ENCODE measurements around the gene SGMS1.
"Not testable (repeated sequence)": the region's sequence is repeated elsewhere in the genome, so short reads cannot be mapped to it uniquely, and the experiment has no call there.

SGMS1 gene

DNA sequence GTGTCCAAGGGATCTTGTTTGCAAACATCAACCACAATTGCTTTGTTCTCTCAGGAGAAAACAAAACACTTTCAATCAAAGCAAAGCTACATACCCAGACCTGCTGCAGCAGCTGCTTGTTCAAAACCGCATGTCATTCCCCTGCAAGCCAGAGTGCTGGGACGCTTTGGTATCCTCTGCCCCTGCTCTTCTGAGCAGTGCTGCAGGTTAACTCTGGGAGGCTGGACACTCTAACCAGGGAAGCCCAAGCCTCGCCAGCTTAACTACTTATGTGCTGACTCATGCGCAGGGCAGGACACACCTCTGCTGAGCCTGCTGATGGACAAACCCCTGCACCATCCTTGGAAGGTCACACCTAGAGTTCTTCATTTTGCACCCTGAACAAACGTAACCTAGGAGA, 344.3 kb downstream of the SGMS1 start:
- no peak overlapping the region for H3K4me3 ChIP-seq (replicated peaks; ENCODE audit: low read depth, low read length)

DNA sequence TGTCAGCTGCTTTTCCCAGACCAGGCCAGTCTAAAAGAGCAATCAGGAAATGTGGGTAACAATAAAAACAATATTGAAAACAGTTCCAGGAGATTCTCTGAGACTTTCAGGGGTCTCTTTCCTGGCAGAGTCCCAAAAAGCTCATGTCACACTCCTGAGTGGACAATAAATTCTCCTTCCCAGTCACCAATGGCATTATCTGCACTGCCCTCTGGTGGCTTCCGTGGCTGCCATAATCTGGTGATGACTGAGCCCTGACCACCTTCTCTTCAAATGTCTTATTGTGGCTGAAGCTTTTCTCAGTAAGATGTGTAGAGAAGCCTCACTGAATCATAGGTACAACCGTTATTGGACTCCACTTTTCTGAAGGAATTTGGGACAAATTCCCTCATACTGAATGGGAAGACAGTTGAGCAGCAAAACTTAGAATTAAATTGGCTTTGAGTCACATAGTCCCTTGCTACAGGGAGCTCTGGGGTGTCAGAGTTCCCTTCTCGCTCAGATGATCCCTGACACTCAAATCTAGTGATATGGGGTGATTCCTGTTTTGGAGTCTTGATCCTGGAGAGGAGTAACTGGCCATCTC, 348.0 kb downstream of the SGMS1 start:
- TF ChIP-seq, protein P1, sequence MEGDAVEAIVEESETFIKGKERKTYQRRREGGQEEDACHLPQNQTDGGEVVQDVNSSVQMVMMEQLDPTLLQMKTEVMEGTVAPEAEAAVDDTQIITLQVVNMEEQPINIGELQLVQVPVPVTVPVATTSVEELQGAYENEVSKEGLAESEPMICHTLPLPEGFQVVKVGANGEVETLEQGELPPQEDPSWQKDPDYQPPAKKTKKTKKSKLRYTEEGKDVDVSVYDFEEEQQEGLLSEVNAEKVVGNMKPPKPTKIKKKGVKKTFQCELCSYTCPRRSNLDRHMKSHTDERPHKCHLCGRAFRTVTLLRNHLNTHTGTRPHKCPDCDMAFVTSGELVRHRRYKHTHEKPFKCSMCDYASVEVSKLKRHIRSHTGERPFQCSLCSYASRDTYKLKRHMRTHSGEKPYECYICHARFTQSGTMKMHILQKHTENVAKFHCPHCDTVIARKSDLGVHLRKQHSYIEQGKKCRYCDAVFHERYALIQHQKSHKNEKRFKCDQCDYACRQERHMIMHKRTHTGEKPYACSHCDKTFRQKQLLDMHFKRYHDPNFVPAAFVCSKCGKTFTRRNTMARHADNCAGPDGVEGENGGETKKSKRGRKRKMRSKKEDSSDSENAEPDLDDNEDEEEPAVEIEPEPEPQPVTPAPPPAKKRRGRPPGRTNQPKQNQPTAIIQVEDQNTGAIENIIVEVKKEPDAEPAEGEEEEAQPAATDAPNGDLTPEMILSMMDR (IDR thresholded peaks at IDR 0.05; ENCODE audit: low read depth, low read length, missing control alignments) = peak; percentile 62
- no peak for DNase-seq (ENCODE audit: extremely low read depth, low read depth)
- H3K4me3 ChIP-seq (replicated peaks; ENCODE audit: low read depth, low read length) = no peak overlapping the region

More for the DNA sequence above, 344.3 kb downstream of the SGMS1 start:
- DNase-seq (ENCODE audit: extremely low read depth, low read depth) = no peak
- TF ChIP-seq, protein P1 (IDR thresholded peaks at IDR 0.05; ENCODE audit: low read depth, low read length, missing control alignments) = no peak

DNA sequence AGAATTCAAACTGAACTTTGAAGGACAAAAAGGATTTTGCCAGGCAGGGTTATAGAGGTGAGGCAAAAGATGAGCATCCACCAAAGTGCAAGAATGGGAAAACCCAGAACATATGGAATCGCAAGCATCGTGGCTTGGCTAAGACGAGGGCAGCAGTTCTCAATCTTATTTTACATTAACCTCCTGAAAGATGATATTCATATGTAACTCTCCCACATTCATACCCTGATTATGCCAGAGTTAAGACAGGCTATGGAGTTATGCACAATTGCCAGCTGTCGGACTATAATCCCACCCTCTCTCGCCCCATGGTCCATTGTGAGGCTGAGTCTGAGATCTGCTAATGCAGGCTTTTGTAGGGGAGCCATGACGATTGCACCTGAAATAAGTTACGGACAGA, 351.2 kb downstream of the SGMS1 start:
- DNase-seq (ENCODE audit: extremely low read depth, low read depth) = no peak
- TF ChIP-seq, protein P1 (IDR thresholded peaks at IDR 0.05; ENCODE audit: low read depth, low read length, missing control alignments) = no peak
- H3K4me3 ChIP-seq (replicated peaks; ENCODE audit: low read depth, low read length) = no peak overlapping the region

DNA sequence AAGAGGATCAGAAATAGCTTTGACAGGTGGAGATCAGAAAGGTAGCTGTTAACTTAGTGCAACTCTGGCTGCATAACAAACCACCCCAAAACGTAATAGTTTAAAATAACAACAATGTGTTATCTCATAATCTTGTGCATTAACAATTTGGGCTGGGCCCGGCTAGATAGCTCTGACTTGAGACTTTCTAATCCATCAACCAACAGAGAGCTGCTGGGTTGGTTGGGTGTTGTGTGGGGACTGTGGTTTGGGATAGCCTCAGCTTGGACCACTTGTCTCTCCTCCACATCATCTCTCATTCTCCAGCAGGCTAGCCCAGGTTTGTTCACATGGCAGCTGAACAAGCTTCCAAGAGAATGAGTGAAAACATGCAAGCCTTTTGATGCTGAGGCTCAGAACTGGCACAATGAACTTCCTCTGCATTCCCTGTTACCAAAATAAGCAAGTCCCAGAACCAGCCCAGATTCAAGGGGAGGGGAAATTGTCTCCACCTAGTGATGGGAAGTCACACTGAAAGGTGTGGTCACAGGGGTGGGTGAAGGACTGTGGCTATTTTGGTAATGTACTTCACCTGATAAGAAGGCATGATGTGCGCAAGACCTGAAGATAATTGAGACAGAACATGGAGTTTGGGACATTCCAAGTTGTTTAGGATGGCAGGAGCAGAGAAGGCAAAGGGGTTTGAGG, 352.0 kb downstream of the SGMS1 start:
- no peak for DNase-seq (ENCODE audit: extremely low read depth, low read depth)
- no peak overlapping the region for H3K4me3 ChIP-seq (replicated peaks; ENCODE audit: low read depth, low read length)
- TF ChIP-seq, protein P1 (IDR thresholded peaks at IDR 0.05; ENCODE audit: low read depth, low read length, missing control alignments) = no peak

DNA sequence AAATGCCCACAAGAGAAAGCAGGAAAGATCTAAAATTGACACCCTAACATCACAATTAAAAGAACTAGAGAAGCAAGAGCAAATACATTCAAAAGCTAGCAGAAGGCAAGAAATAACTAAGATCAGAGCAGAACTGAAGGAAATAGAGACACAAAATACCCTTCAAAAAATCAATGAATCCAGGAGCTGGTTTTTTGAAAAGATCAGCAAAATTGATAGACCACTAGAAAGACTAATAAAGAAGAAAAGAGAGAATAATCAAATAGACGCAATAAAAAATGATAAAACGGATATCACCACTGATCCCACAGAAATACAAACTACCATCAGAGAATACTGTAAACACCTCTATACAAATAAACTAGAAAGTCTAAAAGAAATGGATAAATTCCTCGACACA, 355.9 kb downstream of the SGMS1 start:
- H3K4me3 ChIP-seq (replicated peaks; ENCODE audit: low read depth, low read length); DNase-seq (ENCODE audit: extremely low read depth, low read depth): not testable (repeated sequence)

DNA sequence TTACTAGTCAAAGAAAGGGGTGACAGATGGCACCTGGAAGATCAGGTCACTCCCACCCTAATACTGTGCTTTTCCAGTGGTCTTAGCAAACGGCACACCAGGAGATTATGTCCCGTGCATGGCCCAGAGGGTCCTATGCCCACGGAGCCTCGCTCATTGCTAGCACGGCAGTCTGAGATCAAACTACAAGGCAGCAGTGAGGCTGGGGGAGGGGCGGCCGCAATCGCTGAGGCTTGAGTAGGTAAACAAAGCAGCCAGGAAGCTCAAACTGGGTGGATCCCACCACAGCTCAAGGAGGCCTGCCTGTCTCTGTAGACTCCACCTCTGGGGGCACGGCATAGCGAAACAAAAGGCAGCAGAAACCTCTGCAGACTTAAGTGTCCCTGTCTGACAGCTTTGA, 361.1 kb downstream of the SGMS1 start:
- DNase-seq (ENCODE audit: extremely low read depth, low read depth); H3K4me3 ChIP-seq (replicated peaks; ENCODE audit: low read depth, low read length): not testable (repeated sequence)

DNA sequence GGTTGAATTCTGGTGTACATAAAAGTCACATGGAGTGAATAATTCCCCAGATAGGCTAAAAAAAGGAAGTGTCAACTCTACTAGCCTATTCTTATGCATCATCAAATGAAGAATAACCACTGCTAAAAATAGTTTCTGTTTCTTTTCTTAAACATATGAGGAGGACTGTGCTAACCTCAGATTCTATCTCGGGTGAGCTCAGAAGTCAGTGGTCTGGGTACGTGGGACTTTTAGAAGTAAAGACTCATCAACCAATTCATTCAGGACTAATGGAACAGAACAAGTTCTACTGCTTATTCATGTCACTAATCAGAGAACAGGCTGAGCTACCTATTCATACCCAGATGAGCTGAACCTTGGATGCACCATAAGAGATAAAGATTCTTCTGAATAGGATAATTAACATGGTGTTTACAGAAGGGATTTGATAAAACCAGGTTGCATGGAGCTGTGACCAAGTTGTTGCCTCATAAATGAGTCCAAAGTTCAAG, 362.9 kb downstream of the SGMS1 start:
- TF ChIP-seq, protein P1 (IDR thresholded peaks at IDR 0.05; ENCODE audit: low read depth, low read length, missing control alignments) = no peak
- DNase-seq (ENCODE audit: extremely low read depth, low read depth) = no peak
- H3K4me3 ChIP-seq (replicated peaks; ENCODE audit: low read depth, low read length) = no peak overlapping the region

All from HFF-Myc (cell line).